ENCODE results near the gene CSNK2A3.

The CSNK2A3 gene

GRCh38 chr11:11318461-11318860 is 34.6 kb downstream of the CSNK2A3 start:
- ATAC-seq = no peak
- TF ChIP-seq OSR1 (CRISPR knock-in tag; IDR thresholded peaks at IDR 0.05) (no peak), BACH2 (CRISPR knock-in tag; IDR thresholded peaks at IDR 0.05; ENCODE audit: borderline replicate concordance) (no peak), RARB (CRISPR knock-in tag; IDR thresholded peaks at IDR 0.05) (no peak), CREB5 (CRISPR knock-in tag; IDR thresholded peaks at IDR 0.05; ENCODE audit: low read depth) (no peak), POU6F1 (CRISPR knock-in tag; IDR thresholded peaks at IDR 0.05; ENCODE audit: borderline replicate concordance, low read depth) (no peak), TCF4 (CRISPR knock-in tag; IDR thresholded peaks at IDR 0.05; ENCODE audit: borderline replicate concordance) (no peak), ZFP30 (CRISPR knock-in tag; IDR thresholded peaks at IDR 0.05) (no peak), ESRRG (CRISPR knock-in tag; IDR thresholded peaks at IDR 0.05) (no peak)

- no peak for ATAC-seq
- no peak for TF ChIP-seq ZC3H10 (CRISPR knock-in tag; IDR thresholded peaks at IDR 0.05)
- TF ChIP-seq TOX (CRISPR knock-in tag; IDR thresholded peaks at IDR 0.05; ENCODE audit: borderline replicate concordance) = no peak
- no peak for TF ChIP-seq ZFP30 (CRISPR knock-in tag; IDR thresholded peaks at IDR 0.05)
- no peak for TF ChIP-seq OSR1 (CRISPR knock-in tag; IDR thresholded peaks at IDR 0.05)
- TF ChIP-seq ZNF70 (CRISPR knock-in tag; IDR thresholded peaks at IDR 0.05) = no peak
- no peak for TF ChIP-seq ZNF8 (CRISPR knock-in tag; IDR thresholded peaks at IDR 0.05)
- TF ChIP-seq ZNF565 (CRISPR knock-in tag; conservative IDR thresholded peaks at IDR 0.05; ENCODE audit: low read depth) = no peak
- TF ChIP-seq GLIS3 (CRISPR knock-in tag; IDR thresholded peaks at IDR 0.05) = no peak
Observed at GRCh38 chr11:11316651-11317230, 36.3 kb downstream of the CSNK2A3 start.

- ATAC-seq = no peak
- no peak for TF ChIP-seq ZNF565 (CRISPR knock-in tag; conservative IDR thresholded peaks at IDR 0.05; ENCODE audit: low read depth)
- no peak for TF ChIP-seq TOX (CRISPR knock-in tag; IDR thresholded peaks at IDR 0.05; ENCODE audit: borderline replicate concordance)
- TF ChIP-seq RARB (CRISPR knock-in tag; IDR thresholded peaks at IDR 0.05) = no peak
- TF ChIP-seq GLIS3 (CRISPR knock-in tag; IDR thresholded peaks at IDR 0.05) = no peak
- TF ChIP-seq ZC3H10 (CRISPR knock-in tag; IDR thresholded peaks at IDR 0.05) = no peak
- TF ChIP-seq POU6F1 (CRISPR knock-in tag; IDR thresholded peaks at IDR 0.05; ENCODE audit: borderline replicate concordance, low read depth) = no peak
- TF ChIP-seq ARNTL (CRISPR knock-in tag; IDR thresholded peaks at IDR 0.05; ENCODE audit: borderline replicate concordance, low read depth) = no peak
Observed at GRCh38 chr11:11313902-11314692, 39.0 kb downstream of the CSNK2A3 start.

GRCh38 chr11:11313426-11313825 is 39.6 kb downstream of the CSNK2A3 start:
- TF ChIP-seq PATZ1 (CRISPR knock-in tag; IDR thresholded peaks at IDR 0.05; ENCODE audit: borderline replicate concordance) = no peak
- no peak for TF ChIP-seq TSHZ2 (CRISPR knock-in tag; IDR thresholded peaks at IDR 0.05)
- no peak for TF ChIP-seq ZNF70 (CRISPR knock-in tag; IDR thresholded peaks at IDR 0.05)
- TF ChIP-seq CSRNP3 (CRISPR knock-in tag; IDR thresholded peaks at IDR 0.05) = no peak
- TF ChIP-seq RARB (CRISPR knock-in tag; IDR thresholded peaks at IDR 0.05) = no peak
- no peak for TF ChIP-seq POU6F1 (CRISPR knock-in tag; IDR thresholded peaks at IDR 0.05; ENCODE audit: borderline replicate concordance, low read depth)
- no peak for TF ChIP-seq ESRRG (CRISPR knock-in tag; IDR thresholded peaks at IDR 0.05)
- no peak for TF ChIP-seq ZFP30 (CRISPR knock-in tag; IDR thresholded peaks at IDR 0.05)
- no peak for TF ChIP-seq GLIS3 (CRISPR knock-in tag; IDR thresholded peaks at IDR 0.05)
- TF ChIP-seq OSR1 (CRISPR knock-in tag; IDR thresholded peaks at IDR 0.05) = no peak
- TF ChIP-seq BACH2 (CRISPR knock-in tag; IDR thresholded peaks at IDR 0.05; ENCODE audit: borderline replicate concordance) = no peak
- TF ChIP-seq ARNTL (CRISPR knock-in tag; IDR thresholded peaks at IDR 0.05; ENCODE audit: borderline replicate concordance, low read depth) = no peak
- TF ChIP-seq ZNF565 (CRISPR knock-in tag; conservative IDR thresholded peaks at IDR 0.05; ENCODE audit: low read depth) = no peak
- TF ChIP-seq CSDC2 (CRISPR knock-in tag; IDR thresholded peaks at IDR 0.05) = no peak
- no peak for TF ChIP-seq PPARA (CRISPR knock-in tag; IDR thresholded peaks at IDR 0.05; ENCODE audit: borderline replicate concordance)
- ATAC-seq = no peak

Measured in SK-N-SH treated with all-trans-retinoic acid at 6 μM for 48 hours (cell line).